ENCODE results near the gene TRAPPC3L.

Gene TRAPPC3L

GRCh38 chr6:116556814-116557415 is 11.4 kb upstream of the TRAPPC3L start:
- no peak for DNase-seq

GRCh38 chr6:116556065-116556464 is 10.6 kb upstream of the TRAPPC3L start:
- DNase-seq, result peak; percentile 75

- no peak for DNase-seq
These were observed 8.0 kb upstream of the TRAPPC3L start, which contains the start of gene CALHM4 for GRCh38 chr6:116553451-116553850. Gene CALHM4 (plus strand): TSS chr6:116553751. CDS start chr6:116553794, 43 bp downstream.

- no peak for DNase-seq
These were observed 5.3 kb upstream of the TRAPPC3L start for GRCh38 chr6:116550796-116551195.

- no peak for DNase-seq
These were observed 1.9 kb upstream of the TRAPPC3L start for GRCh38 chr6:116547358-116547757.

- no peak for DNase-seq
These were observed 2.3 kb downstream of the TRAPPC3L start for GRCh38 chr6:116543149-116543548.

- DNase-seq, result no peak
These were observed 3.1 kb downstream of the TRAPPC3L start for GRCh38 chr6:116542426-116542825.

GRCh38 chr6:116536216-116536621 is 9.3 kb downstream of the TRAPPC3L start:
- peak; percentile 49 for DNase-seq

- no peak for DNase-seq
These were observed 10.4 kb downstream of the TRAPPC3L start for GRCh38 chr6:116535109-116535508.

- DNase-seq, result no peak
These were observed 12.1 kb downstream of the TRAPPC3L start for GRCh38 chr6:116533233-116533957.

GRCh38 chr6:116531675-116532570 is 13.6 kb downstream of the TRAPPC3L start:
- peak; percentile 79 for DNase-seq

- DNase-seq, result peak; percentile 35
These were observed 15.0 kb downstream of the TRAPPC3L start for GRCh38 chr6:116530436-116530835.

GRCh38 chr6:116529466-116530290 is 15.8 kb downstream of the TRAPPC3L start:
- no peak for DNase-seq

- DNase-seq, result peak; percentile 40
These were observed 16.7 kb downstream of the TRAPPC3L start for GRCh38 chr6:116528780-116529179.

GRCh38 chr6:116528133-116528532 is 17.4 kb downstream of the TRAPPC3L start:
- DNase-seq, result no peak

- no peak for DNase-seq
These were observed 21.2 kb downstream of the TRAPPC3L start for GRCh38 chr6:116524236-116524635.

- no peak for DNase-seq
These were observed 22.6 kb downstream of the TRAPPC3L start for GRCh38 chr6:116522896-116523295.

- no peak for DNase-seq
These were observed 26.7 kb downstream of the TRAPPC3L start for GRCh38 chr6:116518621-116519368.

GRCh38 chr6:116515141-116515540 is 30.3 kb downstream of the TRAPPC3L start:
- DNase-seq, result no peak

- no peak for DNase-seq
These were observed 31.4 kb downstream of the TRAPPC3L start for GRCh38 chr6:116514111-116514510.

- no peak for DNase-seq
These were observed 32.1 kb downstream of the TRAPPC3L start for GRCh38 chr6:116513224-116513875.

Measured in kidney glomerular epithelial cell (primary cell).